HG03439 (cell line): ENCODE measurements around the gene NRROS.
"Not testable (repeated sequence)": the region's sequence is repeated elsewhere in the genome, so short reads cannot be mapped to it uniquely, and the experiment has no call there.

Source experiments
- ATAC-seq: cut with Tn5 transposase; IDR thresholded peaks from one replicate; pipeline ENCODE4 v1.9.1; 2021; ENCODE audit warnings: mild to moderate bottlenecking, moderate library complexity; ENCODE audit not compliant: unreplicated experiment

The NRROS gene

GRCh38 chr3:196639483-196640296, at the start of gene NRROS:
NRROS (plus strand) TSS chr3:196639694; CDS start chr3:196654540, 14,846 bp downstream.
- ATAC-seq: no peak

- ATAC-seq: no peak
Measured at GRCh38 chr3:196590279-196590678, 49.2 kb upstream of the NRROS start.

- no peak for ATAC-seq
Measured at GRCh38 chr3:196596355-196596754, 43.1 kb upstream of the NRROS start.

GRCh38 chr3:196597971-196598733, 41.3 kb upstream of the NRROS start:
- ATAC-seq: not testable (repeated sequence)

- ATAC-seq: no peak
Measured at GRCh38 chr3:196599734-196600128, 39.8 kb upstream of the NRROS start.

GRCh38 chr3:196600359-196600758, 39.1 kb upstream of the NRROS start:
- ATAC-seq: no peak

GRCh38 chr3:196602673-196603072, 36.8 kb upstream of the NRROS start:
- ATAC-seq: no peak

GRCh38 chr3:196603683-196604082, 35.8 kb upstream of the NRROS start:
- no peak for ATAC-seq

GRCh38 chr3:196604548-196604947, 34.9 kb upstream of the NRROS start:
- no peak for ATAC-seq

GRCh38 chr3:196608693-196609092, 30.8 kb upstream of the NRROS start:
- no peak for ATAC-seq

- ATAC-seq: peak; percentile 59
Measured at GRCh38 chr3:196609343-196609775, 30.1 kb upstream of the NRROS start.

- ATAC-seq: no peak
Measured at GRCh38 chr3:196609805-196610515, 29.5 kb upstream of the NRROS start.

- no peak for ATAC-seq
Measured at GRCh38 chr3:196611761-196612483, 27.6 kb upstream of the NRROS start.

- ATAC-seq: not testable (repeated sequence)
Measured at GRCh38 chr3:196615234-196615633, 24.3 kb upstream of the NRROS start.

GRCh38 chr3:196617256-196617655, 22.2 kb upstream of the NRROS start:
- ATAC-seq: no peak

- ATAC-seq: no peak
Measured at GRCh38 chr3:196619223-196619622, 20.3 kb upstream of the NRROS start.

- ATAC-seq: not testable (repeated sequence)
Measured at GRCh38 chr3:196619627-196620026, 19.9 kb upstream of the NRROS start.

- no peak for ATAC-seq
Measured at GRCh38 chr3:196620161-196620604, 19.3 kb upstream of the NRROS start.

- ATAC-seq: no peak
Measured at GRCh38 chr3:196620684-196621083, 18.8 kb upstream of the NRROS start.

- ATAC-seq: no peak
Measured at GRCh38 chr3:196621611-196622010, 17.9 kb upstream of the NRROS start.
